GM21528 (cell line): Measurements from ENCODE around the gene PCNT.
"Not testable (repeated sequence)": the region's sequence is repeated elsewhere in the genome, so short reads cannot be mapped to it uniquely, and the experiment has no call there.

Experiments used
- ATAC-seq: cut with Tn5 transposase; IDR thresholded peaks from one replicate; pipeline ENCODE4 v1.9.1; 2021; ENCODE audit warnings: mild to moderate bottlenecking, moderate library complexity; ENCODE audit not compliant: unreplicated experiment, low FRiP score

Gene PCNT

GRCh38 chr21:46355161-46356004 lies 31.4 kb downstream of the PCNT start:
- ATAC-seq, result no peak

GRCh38 chr21:46356005-46356338 lies 32.0 kb downstream of the PCNT start:
- no peak for ATAC-seq

GRCh38 chr21:46356494-46357334 lies 32.8 kb downstream of the PCNT start:
- ATAC-seq, result no peak

DNA sequence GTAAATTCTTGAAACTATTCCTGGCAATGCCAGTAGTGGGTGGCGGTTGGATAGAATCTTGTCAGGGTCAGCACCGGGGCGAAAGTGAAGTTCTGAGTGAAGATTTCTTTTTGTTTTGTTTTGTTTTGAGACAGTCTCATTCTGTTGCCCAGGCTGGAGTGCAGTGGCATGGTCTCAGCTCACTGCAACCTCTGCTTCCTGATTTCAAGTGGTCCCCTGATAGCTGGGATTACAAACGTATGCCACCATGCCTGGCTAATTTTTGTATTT lies 33.3 kb downstream of the PCNT start:
- ATAC-seq, result no peak

DNA sequence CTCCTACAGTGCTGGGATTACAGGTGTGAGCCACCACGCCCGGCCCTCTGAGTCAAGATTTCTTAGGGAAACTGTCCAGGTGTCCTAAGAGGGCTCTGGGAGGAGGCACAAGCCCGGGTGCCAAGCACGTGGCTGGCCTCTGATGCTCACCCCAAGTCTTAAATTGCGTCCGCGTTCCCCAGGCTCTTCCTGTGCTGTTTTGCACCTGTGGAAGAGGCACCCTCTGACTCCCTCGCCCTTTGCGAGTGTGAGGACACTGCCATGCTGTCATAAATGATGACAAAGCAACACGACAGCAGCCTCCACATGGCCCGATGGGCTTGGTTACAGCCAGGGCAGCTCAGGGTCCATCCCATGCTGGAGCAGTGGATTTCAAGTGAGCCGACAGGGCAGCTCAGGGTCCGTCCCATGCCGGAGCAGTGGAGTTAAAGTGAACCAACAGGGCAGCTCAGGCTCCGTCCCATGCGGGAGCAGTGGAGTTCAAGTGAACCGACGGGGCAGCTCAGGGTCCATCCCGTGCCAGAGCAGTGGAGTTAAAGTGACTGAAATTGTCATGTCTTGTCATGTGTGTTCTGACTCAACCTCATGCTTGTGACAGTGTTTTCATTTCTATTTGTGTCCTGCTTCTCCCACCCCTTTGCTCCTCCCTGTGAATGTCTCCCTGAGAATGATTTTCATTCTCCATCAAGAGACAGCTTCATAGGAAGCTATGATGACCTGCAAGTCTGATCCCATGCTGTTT lies 33.9 kb downstream of the PCNT start:
- ATAC-seq, result no peak

GRCh38 chr21:46361176-46361575 lies 37.2 kb downstream of the PCNT start:
- no peak for ATAC-seq

- ATAC-seq, result no peak
Measured at GRCh38 chr21:46361935-46362334, 38.0 kb downstream of the PCNT start.

DNA sequence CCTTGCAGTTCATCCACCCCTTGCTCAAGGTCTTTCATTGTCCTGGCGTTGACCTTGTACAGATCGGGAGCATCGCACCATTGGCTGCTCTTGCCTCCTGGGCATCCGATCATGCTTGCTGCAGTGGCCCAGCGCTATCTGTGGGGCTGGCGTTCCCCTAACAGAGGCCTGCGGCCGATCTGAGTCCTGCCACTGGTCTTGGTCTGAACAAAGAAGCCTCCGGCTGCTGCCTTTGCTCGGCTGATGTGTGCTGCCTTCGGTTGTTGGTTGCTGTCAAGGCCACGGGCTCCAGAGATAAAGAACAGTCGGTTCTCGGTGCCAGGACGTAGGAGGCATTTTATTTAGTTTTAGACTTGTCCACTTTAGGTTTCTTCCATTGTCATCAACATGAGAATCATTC lies 39.0 kb downstream of the PCNT start:
- no peak for ATAC-seq

- ATAC-seq, result no peak
Measured at GRCh38 chr21:46363698-46364097, 39.7 kb downstream of the PCNT start.

- ATAC-seq, result no peak
Measured at GRCh38 chr21:46366091-46366490, 42.1 kb downstream of the PCNT start.

- ATAC-seq, result no peak
Measured at GRCh38 chr21:46366561-46366960, 42.6 kb downstream of the PCNT start.

DNA sequence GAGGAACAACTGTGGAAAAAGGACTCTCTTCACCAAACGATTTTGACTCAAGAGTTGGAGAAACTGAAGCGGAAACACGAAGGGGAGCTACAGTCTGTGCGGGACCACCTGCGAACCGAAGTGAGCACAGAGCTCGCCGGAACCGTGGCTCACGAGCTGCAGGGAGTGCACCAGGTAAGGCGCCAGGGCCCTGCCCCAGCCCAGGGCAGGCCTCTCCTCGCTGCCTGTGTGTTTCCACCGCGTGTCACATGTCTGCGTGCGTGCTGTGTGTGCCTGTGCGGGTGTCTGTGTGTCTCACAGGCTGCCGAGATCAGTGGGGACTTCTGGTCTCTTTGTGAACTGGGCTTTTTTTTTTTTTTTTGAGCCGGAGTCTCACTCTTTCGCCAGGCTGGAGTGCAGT lies 43.0 kb downstream of the PCNT start:
- no peak for ATAC-seq

- no peak for ATAC-seq
Measured at GRCh38 chr21:46368533-46369285, 44.8 kb downstream of the PCNT start.

- ATAC-seq, result no peak
Measured at GRCh38 chr21:46369520-46370235, 45.7 kb downstream of the PCNT start.

- ATAC-seq, result no peak
Measured at GRCh38 chr21:46371204-46372013, 47.5 kb downstream of the PCNT start.

- ATAC-seq, result no peak
Measured at GRCh38 chr21:46372014-46372485, 48.1 kb downstream of the PCNT start.

GRCh38 chr21:46372947-46373346 lies 49.0 kb downstream of the PCNT start:
- not testable (repeated sequence) for ATAC-seq

DNA sequence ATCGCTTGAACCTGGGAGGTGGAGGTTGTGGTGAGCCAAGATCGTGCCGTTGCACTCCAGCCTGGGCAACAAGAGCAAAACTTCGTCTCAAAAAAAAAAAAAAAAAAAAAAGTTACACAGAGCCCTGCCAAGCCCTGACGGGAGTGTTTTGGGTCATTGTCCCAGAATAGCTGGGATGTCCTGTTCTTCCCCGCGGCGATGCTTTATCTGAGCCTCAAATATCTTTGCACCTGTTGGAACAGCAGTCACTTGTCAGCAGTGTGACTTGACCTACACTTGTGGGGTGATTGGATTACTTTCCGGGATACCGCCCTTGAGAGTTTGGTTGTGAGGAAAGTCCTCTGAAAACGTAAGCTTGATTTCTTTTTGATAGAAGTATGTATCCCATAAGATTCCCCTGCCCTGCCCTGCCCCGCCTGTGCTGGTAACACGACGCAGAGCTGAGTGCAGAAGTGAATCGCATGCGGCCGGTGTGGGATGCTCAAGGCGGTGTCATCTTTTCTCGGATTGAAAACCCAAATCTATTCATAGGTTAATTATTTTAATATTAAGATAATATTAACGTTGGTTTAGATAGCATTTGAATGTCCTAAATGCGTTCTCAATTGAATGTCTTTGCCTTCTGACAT lies 50.9 kb downstream of the PCNT start:
- ATAC-seq, result no peak
